Measurements from ENCODE around the gene PDLIM5. TPM values are rescaled to one million over a fixed set of nuclear protein-coding genes. Genes with fewer than 3 reads are reported as not detected.

Gene PDLIM5
- total RNA-seq, 1 donor from 2014 or later: 66.1 TPM

DNA sequence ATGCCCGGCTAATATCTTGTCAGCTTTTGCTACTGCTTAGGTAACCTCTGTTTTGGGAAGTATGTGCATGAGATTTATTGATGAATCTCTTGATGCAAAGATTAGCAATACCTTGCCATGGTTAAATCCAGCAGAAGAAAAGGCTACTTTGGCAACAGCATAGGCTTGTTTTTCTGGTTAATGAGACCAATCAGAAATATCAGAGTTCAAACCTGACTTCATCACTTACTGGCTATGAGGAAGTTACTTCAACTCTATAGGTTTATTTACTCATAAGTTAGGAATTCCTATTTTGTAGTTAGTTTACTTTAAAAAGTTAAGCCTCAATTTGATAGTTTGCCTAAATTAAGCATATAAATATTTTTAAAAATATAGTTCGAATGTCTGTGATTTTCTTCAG, 93.1 kb downstream of the PDLIM5 start:
- Mint-ChIP-seq H3K27me3 (no peaks in the 10 kb centered on the region), H3K9me3 (ENCODE audit: low read depth) (peaks cover 6% of the 10 kb centered on the region), H3K4me3 (ENCODE audit: low read depth) (no peak overlapping the region), H3K27ac (no peak overlapping the region), H3K36me3 (ENCODE audit: insufficient read depth) (peaks cover 7% of the 10 kb centered on the region), H3K4me1 (ENCODE audit: low read depth) (peaks cover 15% of the 10 kb centered on the region)
- no peak for DNase-seq (ENCODE audit: low spot score, unreplicated experiment)
- TF ChIP-seq, protein P1, sequence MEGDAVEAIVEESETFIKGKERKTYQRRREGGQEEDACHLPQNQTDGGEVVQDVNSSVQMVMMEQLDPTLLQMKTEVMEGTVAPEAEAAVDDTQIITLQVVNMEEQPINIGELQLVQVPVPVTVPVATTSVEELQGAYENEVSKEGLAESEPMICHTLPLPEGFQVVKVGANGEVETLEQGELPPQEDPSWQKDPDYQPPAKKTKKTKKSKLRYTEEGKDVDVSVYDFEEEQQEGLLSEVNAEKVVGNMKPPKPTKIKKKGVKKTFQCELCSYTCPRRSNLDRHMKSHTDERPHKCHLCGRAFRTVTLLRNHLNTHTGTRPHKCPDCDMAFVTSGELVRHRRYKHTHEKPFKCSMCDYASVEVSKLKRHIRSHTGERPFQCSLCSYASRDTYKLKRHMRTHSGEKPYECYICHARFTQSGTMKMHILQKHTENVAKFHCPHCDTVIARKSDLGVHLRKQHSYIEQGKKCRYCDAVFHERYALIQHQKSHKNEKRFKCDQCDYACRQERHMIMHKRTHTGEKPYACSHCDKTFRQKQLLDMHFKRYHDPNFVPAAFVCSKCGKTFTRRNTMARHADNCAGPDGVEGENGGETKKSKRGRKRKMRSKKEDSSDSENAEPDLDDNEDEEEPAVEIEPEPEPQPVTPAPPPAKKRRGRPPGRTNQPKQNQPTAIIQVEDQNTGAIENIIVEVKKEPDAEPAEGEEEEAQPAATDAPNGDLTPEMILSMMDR (IDR thresholded peaks at IDR 0.05; ENCODE audit: unreplicated experiment): no peak

- DNase-seq (ENCODE audit: low spot score, unreplicated experiment): no peak
- peaks cover 13% of the 10 kb centered on the region for H3K4me1 Mint-ChIP-seq (ENCODE audit: low read depth)
- H3K27ac Mint-ChIP-seq: no peak overlapping the region
- H3K9me3 Mint-ChIP-seq (ENCODE audit: low read depth): peaks cover 6% of the 10 kb centered on the region
- no peak overlapping the region for H3K4me3 Mint-ChIP-seq (ENCODE audit: low read depth)
- TF ChIP-seq, protein P1 (IDR thresholded peaks at IDR 0.05; ENCODE audit: unreplicated experiment): no peak
- peaks cover 7% of the 10 kb centered on the region for H3K36me3 Mint-ChIP-seq (ENCODE audit: insufficient read depth)
- H3K27me3 Mint-ChIP-seq: no peaks in the 10 kb centered on the region
Measured at GRCh38 chr4:94545296-94545695, 93.6 kb downstream of the PDLIM5 start.

GRCh38 chr4:94546949-94547348, 95.2 kb downstream of the PDLIM5 start:
- Mint-ChIP-seq H3K27me3 (no peaks in the 10 kb centered on the region), H3K4me1 (ENCODE audit: low read depth) (peaks cover 4% of the 10 kb centered on the region), H3K36me3 (ENCODE audit: insufficient read depth) (peaks cover 7% of the 10 kb centered on the region), H3K4me3 (ENCODE audit: low read depth) (no peak overlapping the region), H3K9me3 (ENCODE audit: low read depth) (peaks cover 6% of the 10 kb centered on the region), H3K27ac (no peak overlapping the region)
- DNase-seq (ENCODE audit: low spot score, unreplicated experiment): no peak
- TF ChIP-seq, protein P1 (IDR thresholded peaks at IDR 0.05; ENCODE audit: unreplicated experiment): no peak

DNA sequence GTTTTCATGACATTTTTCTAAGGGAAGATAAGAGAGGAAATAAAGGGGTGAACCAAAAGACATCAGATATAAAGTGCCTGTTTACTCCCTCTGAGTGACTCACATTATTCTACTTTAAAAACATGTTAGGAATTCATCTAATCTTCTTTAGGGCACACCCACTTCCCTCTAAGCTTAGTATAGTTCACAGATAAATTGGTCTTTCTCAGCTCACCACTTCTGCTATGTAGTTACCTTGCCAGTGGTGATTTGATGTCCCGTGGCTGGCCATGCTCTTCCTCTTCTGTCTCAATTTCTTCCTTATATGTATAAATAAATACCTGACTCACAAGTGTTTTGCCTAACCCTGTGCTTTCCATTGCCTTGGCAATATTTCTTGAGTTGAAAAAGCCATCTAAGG, 96.8 kb downstream of the PDLIM5 start:
- Mint-ChIP-seq H3K27ac (no peak overlapping the region), H3K27me3 (no peaks in the 10 kb centered on the region), H3K4me1 (ENCODE audit: low read depth) (peaks cover 4% of the 10 kb centered on the region), H3K9me3 (ENCODE audit: low read depth) (peaks cover 6% of the 10 kb centered on the region), H3K4me3 (ENCODE audit: low read depth) (no peak overlapping the region), H3K36me3 (ENCODE audit: insufficient read depth) (peaks cover 6% of the 10 kb centered on the region)
- no peak for DNase-seq (ENCODE audit: low spot score, unreplicated experiment)
- TF ChIP-seq, protein P1 (IDR thresholded peaks at IDR 0.05; ENCODE audit: unreplicated experiment): no peak

DNA sequence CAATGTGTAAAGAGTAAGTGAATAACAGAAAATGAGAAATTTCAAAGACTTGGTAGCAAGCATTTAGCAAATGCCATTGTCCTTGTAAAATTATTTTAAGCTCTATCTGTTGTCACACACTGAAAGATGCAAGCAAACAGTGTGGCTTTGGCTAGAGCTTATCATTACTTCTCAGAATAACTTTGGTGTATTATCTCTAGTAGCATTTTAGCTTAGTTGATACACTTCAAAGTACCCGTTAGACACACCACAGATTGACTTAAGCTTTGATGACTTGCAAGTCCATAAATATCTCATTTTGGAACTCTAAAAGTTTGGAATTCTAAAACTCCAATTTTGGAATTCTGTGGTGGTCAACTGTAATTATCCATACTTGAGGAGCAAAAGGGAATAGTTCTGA, 98.6 kb downstream of the PDLIM5 start:
- Mint-ChIP-seq H3K9me3 (ENCODE audit: low read depth) (peaks cover 3% of the 10 kb centered on the region), H3K36me3 (ENCODE audit: insufficient read depth) (peaks cover 5% of the 10 kb centered on the region), H3K27me3 (no peaks in the 10 kb centered on the region), H3K27ac (no peak overlapping the region), H3K4me3 (ENCODE audit: low read depth) (no peak overlapping the region), H3K4me1 (ENCODE audit: low read depth) (peaks cover 2% of the 10 kb centered on the region)
- DNase-seq (ENCODE audit: low spot score, unreplicated experiment): no peak
- TF ChIP-seq, protein P1 (IDR thresholded peaks at IDR 0.05; ENCODE audit: unreplicated experiment): no peak

Measured in progenitor cell of endocrine pancreas (in vitro differentiated cells).